ENCODE data around the gene WDR31. TPM values are rescaled to one million over a fixed set of nuclear protein-coding genes. Genes with fewer than 3 reads are reported as not detected.

The WDR31 gene
- total RNA-seq, 4 donors from 2014 or later: 1.3 to 2.8 (median 2.1) TPM

- TF ChIP-seq EP300 (IDR thresholded peaks at IDR 0.05): no peak
- intact Hi-C loops (cut with DNase I): no loop called here
- Histone ChIP-seq H3K9me3 (no peaks in the 10 kb centered on the region), H3K4me3 (no peak overlapping the region), H3K27ac (replicated peaks in 1 of 4) (no peak overlapping the region), H3K27me3 (no peaks in the 10 kb centered on the region), H3K4me1 (peaks cover 24 to 37% (median 32%) of the 10 kb centered on the region in 4 donors), H3K36me3 (peaks cover 41 to 73% (median 62%) of the 10 kb centered on the region in 4 donors)
- DNase-seq (ENCODE audit: extremely low spot score): no peak
- WGBS: 92% methylated on average over 4 of the region's 4 CpGs
Observed at GRCh38 chr9:113278840-113279239, 61.2 kb downstream of the WDR31 start.

- Histone ChIP-seq H3K27ac (replicated peaks in 1 of 4) (peak within 1 kb of the TSS; percentile 93 to 98 (median 94)), H3K4me1 (peaks cover 30 to 43% (median 33%) of the 10 kb centered on the region in 4 donors), H3K4me3 (peak within 1 kb of the TSS; percentile 68 to 90 (median 82)), H3K27me3 (no peaks in the 10 kb centered on the region), H3K36me3 (peaks cover 44 to 67% (median 55%) of the 10 kb centered on the region in 4 donors), H3K9me3 (no peaks in the 10 kb centered on the region)
- peak; percentile 100 for DNase-seq (ENCODE audit: extremely low spot score)
- intact Hi-C loops (cut with DNase I): loop anchor here (2.0 kb wide), 1 partner anchor 65 kb away; the partner anchor contains the start of gene WDR31
- TF ChIP-seq POLR2AphosphoS5 (IDR thresholded peaks at IDR 0.05) (peak; percentile 99), POLR2A (IDR thresholded peaks at IDR 0.05; ENCODE audit: low read depth) (peak; percentile 86), CTCF (IDR thresholded peaks at IDR 0.05) (peak in 1 of 3 experiments; percentile 4), EP300 (IDR thresholded peaks at IDR 0.05) (no peak)
- WGBS: under 1% methylated on average over 57 of the region's 63 CpGs
Observed at GRCh38 chr9:113275157-113276131, 64.6 kb downstream of the WDR31 start, which contains the start of the genes CDC26 and PRPF4. CDC26 (minus strand) TSS chr9:113275572; CDS start chr9:113272507, 3,065 bp downstream. PRPF4 (plus strand) TSS chr9:113275658; CDS start chr9:113275744, 86 bp downstream.

GRCh38 chr9:113274474-113275156 lies 65.5 kb downstream of the WDR31 start:
- TF ChIP-seq CTCF (IDR thresholded peaks at IDR 0.05) (peak; percentile 66 to 71 (median 70)), POLR2A (IDR thresholded peaks at IDR 0.05; ENCODE audit: low read depth) (no peak), EP300 (IDR thresholded peaks at IDR 0.05) (no peak)

GRCh38 chr9:113269871-113270270 lies 70.2 kb downstream of the WDR31 start:
- 89% methylated on average over 2 of the region's 2 CpGs for WGBS
- TF ChIP-seq POLR2AphosphoS5 (IDR thresholded peaks at IDR 0.05) (no peak), EP300 (IDR thresholded peaks at IDR 0.05) (no peak), CTCF (IDR thresholded peaks at IDR 0.05) (no peak), POLR2A (IDR thresholded peaks at IDR 0.05; ENCODE audit: low read depth) (no peak)
- Histone ChIP-seq H3K9me3 (no peaks in the 10 kb centered on the region), H3K4me1 (peaks cover 8 to 16% (median 13%) of the 10 kb centered on the region in 4 donors), H3K4me3 (no peak overlapping the region), H3K27ac (replicated peaks in 1 of 4) (no peak overlapping the region), H3K36me3 (peaks cover 59 to 76% (median 71%) of the 10 kb centered on the region in 4 donors), H3K27me3 (no peaks in the 10 kb centered on the region)
- DNase-seq (ENCODE audit: extremely low spot score): no peak
- intact Hi-C loops (cut with DNase I): loop anchor here (5.0 kb wide), 3 partner anchors 48 to 387 kb away; partner anchors contain the start of genes FKBP15 and SLC31A1

More at GRCh38 chr9:113274474-113275156, 65.5 kb downstream of the WDR31 start:
- peaks cover 30 to 43% (median 33%) of the 10 kb centered on the region in 4 donors for H3K4me1 ChIP-seq
- no peaks in the 10 kb centered on the region for H3K27me3 ChIP-seq
- 0% methylated on average over 15 of the region's 15 CpGs for WGBS
- intact Hi-C loops (cut with DNase I): loop anchor here (2.0 to 5.0 kb wide), 4 partner anchors 52 to 383 kb away; partner anchors contain the start of genes FKBP15, SLC31A1 and WDR31
- no peaks in the 10 kb centered on the region for H3K9me3 ChIP-seq
- DNase-seq (ENCODE audit: extremely low spot score): no peak
- peaks cover 44 to 67% (median 57%) of the 10 kb centered on the region in 4 donors for H3K36me3 ChIP-seq
- peak overlapping the region; percentile 93 to 98 (median 94) for H3K27ac ChIP-seq (replicated peaks in 1 of 4)
- peak overlapping the region; percentile 68 to 90 (median 82) for H3K4me3 ChIP-seq
